Testis (tissue), 3 donors: Measurements from ENCODE around the gene SVOPL. TPM values are rescaled to one million over a fixed set of nuclear protein-coding genes. Genes with fewer than 3 reads are reported as not detected.

ENCODE experiments used
- DNase-seq: peaks from one replicate; pipeline ENCODE4 v3.0.0-alpha.2; 2019
- H3K27ac ChIP-seq, 2 donors: fragments of 200-600 bp; sonication (generic); one replicate each; pipeline ENCODE4 v1.5.1; 2019
- H3K27me3 ChIP-seq: fragments of 200-600 bp; sonication (generic); one replicate; pipeline ENCODE4 v1.5.1; 2019
- H3K36me3 ChIP-seq: fragments of 200-600 bp; sonication (generic); one replicate; pipeline ENCODE4 v1.5.1; 2017; ENCODE audit warnings: low read depth; ENCODE audit errors: missing control alignments
- H3K4me1 ChIP-seq: fragments of 200-600 bp; sonication (generic); one replicate; pipeline ENCODE4 v1.5.1; 2019
- H3K4me3 ChIP-seq, 2 donors: fragments of 200-600 bp; sonication (generic); one replicate each; pipeline ENCODE4 v1.5.1; 2017 to 2019
- H3K9me3 ChIP-seq: fragments of 200-600 bp; sonication (generic); one replicate; pipeline ENCODE4 v1.5.1; 2017
- CTCF ChIP-seq, 3 experiments: fragments of 450-650 bp in 2 of 3; fragments of 200-600 bp in 1 of 3; sonication (generic) in 1 of 3; IDR thresholded peaks; one replicate each; pipeline ENCODE4 v1.5.1; 2016 to 2019; ENCODE audit warnings: antibody characterized with exemption in 3 of 3, mild to moderate bottlenecking in 2 of 3, moderate library complexity in 1 of 3
- POLR2A ChIP-seq: fragments of 450-650 bp; IDR thresholded peaks from one replicate; pipeline ENCODE4 v1.6.1; 2017; ENCODE audit warnings: antibody characterized with exemption, mild to moderate bottlenecking, moderate library complexity
- WGBS, 2 donors: methylation state at CpG; one replicate each; pipeline ENCODE4 v1.1.5; 2018; 5-methylcytosine and 5-hydroxymethylcytosine counted together
- intact Hi-C: fragments of 100-400 bp; cut with DNase I; formaldehyde crosslinking; loops from one replicate; pipeline ENCODE4 v1.15.1; 2023; ENCODE audit warnings: low total_unique reads
- polyA plus RNA-seq: library from polyadenylated mRNA; stranded (reverse); fragments of 350-450 nt; fragmentation: Illumina TruSeq; extraction: RNeasy Lipid Tissue Mini Kit (QIAGEN cat#74804); gene quantifications from one replicate; pipeline ENCODE4 v1.2.3, GENCODE V29; 2014; ENCODE audit warnings: low read depth, low replicate concordance; ENCODE audit not compliant: insufficient read depth
- total RNA-seq, 2 donors: library from RNA; depleted of rRNA; stranded (reverse); fragments of >200 nt; gene quantifications; one replicate each; pipeline ENCODE4 v1.2.3, GENCODE V29; 2016

Gene SVOPL
- total and polyA plus RNA-seq, 3 donors from 2014 or later = 1.1 to 4.0 (median 1.7) TPM

GRCh38 chr7:138746073-138746472 is 44.9 kb upstream of the SVOPL start:
- Histone ChIP-seq H3K36me3 (no peaks in the 10 kb centered on the region), H3K9me3 (no peaks in the 10 kb centered on the region), H3K4me1 (no peaks in the 10 kb centered on the region), H3K27ac (no peak overlapping the region), H3K4me3 (no peak overlapping the region), H3K27me3 (no peaks in the 10 kb centered on the region)
- TF ChIP-seq POLR2A = no peak
- TF ChIP-seq CTCF (IDR thresholded peaks at IDR 0.05) = no peak
- WGBS, 2 donors = 92 to 95% methylated on average over 4 of the region's 4 CpGs
- intact Hi-C loops = no loop called here
- no peak for DNase-seq

GRCh38 chr7:138745189-138745588 is 44.0 kb upstream of the SVOPL start:
- no peaks in the 10 kb centered on the region for H3K4me1 ChIP-seq
- no peak overlapping the region for H3K27ac ChIP-seq
- no peaks in the 10 kb centered on the region for H3K36me3 ChIP-seq
- H3K9me3 ChIP-seq = no peaks in the 10 kb centered on the region
- DNase-seq = no peak
- no peaks in the 10 kb centered on the region for H3K27me3 ChIP-seq
- intact Hi-C loops = no loop called here
- 92 to 95% methylated on average over 5 to 7 of the region's 7 CpGs for WGBS, 2 donors
- no peak for TF ChIP-seq CTCF (IDR thresholded peaks at IDR 0.05)
- no peak for TF ChIP-seq POLR2A
- no peak overlapping the region for H3K4me3 ChIP-seq

- 91 to 99% methylated on average over 5 of the region's 5 CpGs for WGBS, 2 donors
- TF ChIP-seq POLR2A (no peak), CTCF (IDR thresholded peaks at IDR 0.05) (no peak)
- no peaks in the 10 kb centered on the region for H3K4me1 ChIP-seq
- H3K9me3 ChIP-seq = no peaks in the 10 kb centered on the region
- no peaks in the 10 kb centered on the region for H3K36me3 ChIP-seq
- H3K27me3 ChIP-seq = no peaks in the 10 kb centered on the region
- intact Hi-C loops = no loop called here
- H3K27ac ChIP-seq = no peak overlapping the region
- DNase-seq = no peak
- H3K4me3 ChIP-seq = no peak overlapping the region
Measured at GRCh38 chr7:138741453-138741735, 40.2 kb upstream of the SVOPL start.

- WGBS, 2 donors = 100% methylated on average over 1 of the region's 1 CpG
- intact Hi-C loops = no loop called here
- DNase-seq = no peak
Measured at GRCh38 chr7:138739859-138740258, 38.7 kb upstream of the SVOPL start.

More at GRCh38 chr7:138739859-138740258, 38.7 kb upstream of the SVOPL start:
- no peaks in the 10 kb centered on the region for H3K27me3 ChIP-seq
- H3K36me3 ChIP-seq = no peaks in the 10 kb centered on the region
- no peaks in the 10 kb centered on the region for H3K9me3 ChIP-seq
- TF ChIP-seq POLR2A (no peak), CTCF (IDR thresholded peaks at IDR 0.05) (no peak)
- no peak overlapping the region for H3K4me3 ChIP-seq
- H3K4me1 ChIP-seq = no peaks in the 10 kb centered on the region
- H3K27ac ChIP-seq = no peak overlapping the region
